GM18861 (cell line): Measurements from ENCODE around the gene EFNA5.

Experiments
- ATAC-seq: cut with Tn5 transposase; IDR thresholded peaks from one replicate; pipeline ENCODE4 v1.9.1; 2021; ENCODE audit not compliant: unreplicated experiment

The EFNA5 gene

DNA sequence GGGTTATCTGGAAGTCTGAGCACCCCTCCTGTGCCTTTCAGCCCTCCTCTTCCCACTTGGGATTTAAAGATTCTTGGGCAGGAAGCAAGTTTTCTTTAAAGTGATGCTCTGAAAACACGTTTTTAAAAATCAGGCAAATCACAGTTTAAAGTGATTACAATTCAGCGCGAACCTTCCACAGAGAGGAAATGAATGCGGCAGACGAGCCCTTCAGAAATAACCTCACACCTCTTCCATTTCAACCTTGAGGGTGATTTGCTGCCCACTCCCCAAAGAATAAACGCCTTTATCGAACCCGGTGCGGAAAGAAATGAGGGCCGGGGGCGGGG is 2.3 kb upstream of the EFNA5 start:
- ATAC-seq: no peak

DNA sequence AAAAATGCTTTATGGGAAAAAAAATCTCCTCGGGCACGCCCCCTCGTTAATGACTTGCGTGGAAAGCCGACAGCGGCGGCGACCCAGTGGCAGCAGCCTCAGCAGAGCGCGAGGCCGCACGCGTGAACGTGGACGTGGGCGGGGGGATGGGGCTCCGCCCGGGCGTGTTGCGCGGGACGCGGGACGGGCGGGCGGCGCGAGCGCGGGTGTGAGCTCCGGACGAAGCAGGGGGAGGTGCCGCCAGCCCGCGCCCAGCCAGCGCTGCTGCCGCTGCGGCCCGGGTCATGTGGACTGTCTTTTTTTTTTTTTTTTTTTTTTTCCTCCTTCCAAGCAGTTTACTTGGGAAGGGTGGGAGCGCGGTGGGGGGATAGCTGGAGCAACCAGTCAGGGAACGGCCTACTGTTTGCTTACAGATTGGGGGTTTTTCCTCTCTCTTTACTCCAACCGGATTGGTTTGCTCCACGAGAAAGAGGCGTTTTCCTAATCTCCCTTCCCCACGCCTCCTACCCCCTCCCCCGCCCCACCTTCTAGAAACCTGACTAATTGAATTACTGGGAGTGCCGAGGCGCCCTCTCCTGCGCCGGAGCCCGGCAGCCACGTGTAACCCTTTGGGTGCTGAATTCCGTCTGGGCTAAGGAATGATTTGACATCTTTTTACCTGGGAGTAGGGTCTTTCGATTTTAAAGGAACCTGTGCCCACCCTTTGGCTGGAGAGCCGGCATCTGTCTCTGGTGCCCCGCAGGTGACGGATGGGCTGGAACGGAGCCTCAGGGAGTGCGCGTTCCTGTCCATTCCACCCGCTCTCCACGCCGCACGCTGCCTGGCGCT is 1.7 kb upstream of the EFNA5 start:
- no peak for ATAC-seq

DNA sequence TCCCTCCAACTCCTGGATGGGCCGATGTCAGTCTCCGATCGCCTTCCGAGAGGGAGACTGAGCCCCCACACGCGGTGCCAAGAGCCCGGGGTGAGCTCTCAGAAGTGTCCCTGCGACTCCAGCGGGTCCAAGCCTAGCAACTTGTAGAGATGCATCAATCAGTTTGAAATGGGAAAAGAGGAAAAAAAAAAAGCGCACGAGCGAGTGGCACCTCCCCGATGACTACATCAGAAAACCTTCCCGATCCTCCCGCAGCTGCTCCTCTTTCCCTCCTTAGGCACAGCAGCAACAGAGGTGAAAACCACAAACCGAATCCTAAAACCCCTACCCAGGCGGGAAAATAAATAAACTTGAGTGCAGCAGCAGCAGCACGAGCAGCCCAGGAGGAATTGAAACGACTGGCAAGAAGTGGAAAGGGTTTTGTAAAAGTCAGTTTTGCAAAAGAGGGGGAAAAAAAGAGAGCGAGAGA is 1.0 kb upstream of the EFNA5 start:
- no peak for ATAC-seq

DNA sequence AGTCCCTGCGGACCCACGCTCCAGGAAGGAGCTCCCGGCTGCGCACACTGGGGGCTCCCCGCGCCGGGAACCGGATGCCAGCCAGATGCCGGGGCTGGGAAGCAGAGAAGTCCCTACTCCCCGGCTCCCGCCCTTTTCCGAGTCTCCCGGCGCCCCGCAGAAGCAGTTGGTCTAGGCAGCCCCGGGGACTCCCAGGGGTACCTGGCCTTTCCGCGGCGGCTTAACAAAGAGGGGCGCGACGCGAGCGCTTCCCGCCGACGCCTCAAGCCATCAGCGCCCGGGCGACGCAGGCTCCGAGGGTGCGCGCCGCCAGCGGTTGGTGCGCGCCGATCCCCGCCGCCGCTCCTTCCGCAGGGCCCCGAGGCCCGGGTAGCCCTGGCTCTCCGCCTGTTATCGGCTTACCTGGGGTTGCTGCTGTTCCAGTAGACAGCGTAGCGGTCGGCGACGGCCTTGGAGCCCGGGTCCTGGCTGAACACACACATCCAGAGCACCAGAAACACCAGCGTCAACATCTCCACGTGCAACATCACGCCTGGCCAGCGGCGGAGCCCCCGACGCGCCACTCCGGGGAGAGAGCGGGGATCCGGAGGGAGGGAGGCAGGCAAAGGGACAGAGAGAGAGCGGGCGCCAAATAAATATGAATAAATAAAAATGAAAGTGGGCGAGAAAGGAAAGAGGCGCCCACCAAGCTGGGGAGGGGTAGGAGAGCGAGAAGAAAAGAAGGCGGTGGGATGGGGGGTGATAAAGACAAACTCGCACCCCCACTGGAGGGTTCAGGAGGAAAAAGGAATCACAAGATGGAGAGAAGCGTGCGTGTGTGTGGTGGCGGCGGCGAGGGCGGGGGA is 428 bp downstream of the EFNA5 start:
- ATAC-seq: no peak

DNA sequence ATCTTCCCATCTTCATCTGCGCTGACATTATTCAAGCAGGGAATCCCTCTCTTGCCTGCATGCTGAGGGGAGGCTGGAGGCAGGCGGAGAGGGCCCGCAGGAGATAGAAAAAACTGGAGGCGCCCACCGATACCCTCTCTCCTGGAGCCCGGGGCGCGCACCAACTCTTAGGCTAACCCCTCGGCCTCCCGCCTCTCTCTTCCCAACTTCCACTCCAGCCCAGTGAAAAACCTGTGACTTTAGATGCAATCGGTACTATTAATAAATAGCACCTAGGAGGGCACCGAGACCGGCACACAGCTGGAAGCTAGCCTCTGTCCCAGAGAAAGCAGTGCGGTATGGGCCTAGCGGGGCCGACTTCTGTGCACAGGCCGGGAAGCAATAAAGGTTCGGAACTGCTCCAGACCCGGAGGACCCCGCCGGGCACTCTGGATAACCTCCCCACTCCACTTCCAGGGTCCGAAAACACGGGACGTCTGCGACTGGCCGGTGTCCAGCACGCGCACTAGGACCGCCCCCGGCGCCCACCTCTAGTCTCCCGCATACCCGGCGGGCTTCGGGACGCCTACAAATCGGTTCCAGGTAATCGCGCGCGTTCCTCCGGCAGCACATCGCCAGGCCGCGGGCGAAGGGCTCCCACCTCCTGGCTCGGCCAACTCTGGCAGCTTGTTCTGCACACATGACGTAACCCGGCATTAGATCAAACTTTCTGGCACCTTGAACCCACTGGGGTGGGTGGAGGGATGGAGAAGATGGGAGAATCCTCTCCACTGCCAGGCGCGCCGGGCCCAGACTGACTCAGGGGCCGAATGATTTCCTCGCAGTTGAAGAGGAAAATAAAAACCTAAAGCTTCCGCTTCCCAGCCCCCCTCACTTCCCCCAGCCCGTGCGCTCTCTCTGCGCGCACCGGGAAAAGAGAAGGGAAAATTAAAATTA is 1.4 kb downstream of the EFNA5 start:
- no peak for ATAC-seq

DNA sequence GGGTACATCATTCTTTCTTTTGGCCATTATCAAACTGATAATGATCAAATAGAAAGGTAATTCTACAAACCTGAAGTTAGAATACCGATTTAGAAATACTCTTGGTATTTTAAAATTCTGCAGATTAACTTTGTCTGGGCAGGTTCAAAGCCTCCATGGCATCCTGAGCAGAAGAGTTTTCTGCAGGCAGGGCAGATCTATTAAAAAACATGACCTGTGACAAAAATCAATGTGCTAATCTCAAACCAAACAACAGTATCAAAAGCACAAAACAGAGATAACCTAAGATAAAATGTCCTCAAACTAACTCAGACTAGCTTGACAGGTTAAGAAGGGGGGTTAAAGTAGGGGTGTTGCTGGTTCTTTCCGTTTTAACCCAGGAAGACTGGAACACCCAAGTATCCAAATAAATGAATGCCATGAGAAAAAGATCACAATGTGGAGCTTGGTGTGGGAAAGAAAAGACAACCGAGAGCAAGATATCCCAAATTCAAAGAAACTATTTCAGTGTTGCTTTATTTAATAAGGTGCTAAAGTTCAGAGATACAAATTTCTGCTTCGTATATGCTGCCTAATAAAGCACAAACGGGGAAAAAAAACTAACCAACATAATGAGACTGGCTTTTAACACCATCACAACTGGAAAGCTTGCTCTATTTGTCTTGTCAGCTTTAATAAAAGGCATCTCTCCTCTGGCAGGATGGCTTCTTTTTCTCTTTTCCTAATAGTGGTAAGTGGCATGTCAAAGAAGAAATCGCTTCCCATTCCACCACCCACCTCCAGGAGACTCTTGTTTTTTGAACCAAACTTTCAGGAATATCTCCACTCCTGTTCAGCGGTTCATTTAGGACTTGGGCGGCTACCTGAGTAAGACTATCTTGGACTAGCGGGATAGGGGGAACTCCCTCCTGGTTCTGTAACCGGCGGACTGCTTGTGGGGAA is 2.3 kb downstream of the EFNA5 start:
- ATAC-seq: no peak

DNA sequence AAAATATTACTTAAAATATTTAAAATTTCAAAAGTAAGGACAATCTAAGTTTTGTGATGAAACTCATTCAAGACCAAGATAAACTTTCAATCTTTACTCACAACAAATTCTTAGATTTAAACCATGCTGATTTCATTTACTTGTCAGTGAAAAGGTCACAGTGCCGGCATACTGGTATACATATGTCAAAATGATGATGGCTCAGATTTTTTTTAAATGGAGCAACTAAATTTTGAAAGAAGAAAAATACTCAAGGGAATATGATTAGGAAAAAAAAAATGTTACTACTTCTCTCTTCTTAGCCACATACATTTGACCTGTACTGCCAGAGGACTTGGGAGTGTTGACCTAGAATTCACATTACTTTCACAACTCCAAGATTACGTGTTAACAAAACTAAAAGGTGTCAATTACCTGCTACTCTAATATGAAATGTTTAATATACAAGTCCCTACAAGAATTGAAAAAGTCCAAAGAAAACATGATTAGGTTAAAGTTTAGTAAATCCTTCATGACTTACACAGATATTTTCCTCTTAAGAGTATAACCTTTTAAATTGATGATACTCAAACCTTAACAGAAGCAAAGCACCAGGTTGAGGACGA is 4.6 kb downstream of the EFNA5 start:
- ATAC-seq: no peak

DNA sequence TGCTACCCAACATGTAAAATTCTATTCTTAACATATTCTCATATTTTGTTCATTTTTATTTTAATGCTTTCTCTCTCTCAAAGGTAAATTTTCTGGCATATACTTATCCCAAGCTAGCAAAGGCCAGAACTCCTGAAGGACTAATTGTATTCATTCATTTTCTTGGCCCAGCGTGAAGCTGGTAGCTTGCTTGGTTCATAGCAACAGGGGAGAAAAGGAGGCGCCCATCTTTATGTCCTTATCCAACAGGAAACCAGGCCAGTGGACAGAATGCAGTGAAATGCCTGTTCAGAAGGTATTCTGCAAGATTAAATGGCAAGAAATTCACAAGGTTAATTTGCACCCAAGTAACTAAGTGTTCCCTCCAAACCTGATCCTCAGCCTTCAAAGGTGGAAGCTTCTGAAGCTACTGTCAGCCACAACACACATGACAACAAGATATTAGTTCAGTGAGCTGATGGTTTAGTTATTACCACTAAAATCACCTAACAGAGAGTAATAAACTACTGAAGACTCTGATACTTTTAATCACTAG is 5.6 kb downstream of the EFNA5 start:
- no peak for ATAC-seq

DNA sequence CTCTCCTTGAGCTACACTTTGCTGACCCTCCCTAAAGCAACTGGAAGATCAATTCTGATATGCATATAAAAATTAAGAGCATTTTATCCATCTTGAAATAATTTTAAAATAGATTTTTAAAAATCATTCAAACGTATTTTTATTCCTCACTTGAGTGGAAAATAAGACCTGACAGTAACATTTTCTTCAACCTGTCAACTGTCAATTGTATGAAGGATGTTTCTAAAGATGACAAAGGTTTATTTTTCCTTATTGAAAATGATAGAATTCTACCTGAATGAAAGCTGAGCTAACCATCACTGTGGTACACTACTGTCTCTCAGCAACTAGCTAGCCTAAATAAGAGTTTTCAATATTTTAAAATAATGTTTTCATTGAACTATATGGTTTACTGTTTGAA is 7.0 kb downstream of the EFNA5 start:
- ATAC-seq: no peak

DNA sequence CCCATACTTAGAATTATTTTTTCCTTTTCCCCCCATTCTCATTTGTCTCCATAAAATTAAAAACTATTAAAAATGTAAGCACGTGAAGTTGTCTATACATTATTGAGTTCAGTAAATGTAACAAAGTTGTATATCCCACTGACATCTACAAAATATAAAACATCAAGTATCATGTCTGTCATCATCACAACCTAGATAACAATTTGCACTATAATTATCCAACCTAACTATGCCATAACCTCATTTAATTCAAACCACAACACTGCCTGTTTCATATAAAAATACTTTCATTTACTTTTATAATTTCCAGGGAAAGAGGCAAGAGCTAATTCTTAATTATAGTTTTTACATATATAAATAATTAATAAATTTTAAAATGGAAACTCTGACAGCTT is 9.1 kb downstream of the EFNA5 start:
- ATAC-seq: no peak

DNA sequence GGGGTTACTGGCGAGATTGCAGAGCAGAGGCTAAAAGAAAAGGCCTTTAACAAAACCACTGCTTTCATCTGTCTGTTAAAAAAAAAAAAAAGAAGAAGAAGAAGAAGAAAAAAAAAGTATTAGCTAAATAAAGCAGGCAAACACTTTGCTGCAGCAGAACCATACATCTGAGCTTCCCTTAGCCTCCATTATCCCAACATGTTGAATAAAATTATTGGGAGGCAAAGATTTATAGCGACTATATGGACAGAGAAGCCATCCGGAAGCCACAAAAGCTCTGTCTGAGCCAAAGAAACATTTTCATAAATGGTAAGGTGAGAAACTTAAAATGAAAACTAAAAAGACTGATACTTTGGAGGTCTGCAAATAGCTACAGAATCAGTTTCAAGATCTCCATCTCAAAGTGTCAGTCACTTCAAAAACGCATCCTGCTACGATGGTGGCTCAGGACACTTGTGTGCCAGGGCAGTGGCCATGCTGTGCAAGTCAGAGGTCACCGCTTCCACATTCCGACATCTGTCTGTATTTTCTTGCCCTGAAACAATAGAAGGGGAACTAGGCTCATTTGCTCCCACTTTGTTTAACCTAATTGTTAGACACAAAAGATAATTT is 9.6 kb downstream of the EFNA5 start:
- ATAC-seq: no peak

DNA sequence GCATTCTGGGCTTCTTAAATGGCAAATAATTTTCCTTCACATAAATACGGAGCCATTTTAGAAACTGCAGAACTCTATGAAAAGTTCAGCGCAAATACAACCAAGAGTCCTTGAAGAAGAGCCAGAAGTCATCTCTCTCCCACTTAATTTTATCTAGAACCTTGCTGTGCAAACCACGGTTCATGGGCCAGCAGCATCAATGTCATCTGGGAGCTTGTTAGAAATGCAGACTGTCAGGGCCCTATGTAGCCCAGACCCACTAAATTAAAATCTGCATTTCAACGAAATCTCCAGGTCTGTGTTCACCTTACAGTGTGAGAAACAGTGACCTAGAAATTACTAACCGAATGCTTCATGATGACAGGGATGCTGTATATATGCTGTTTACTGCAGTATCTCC is 12.2 kb downstream of the EFNA5 start:
- no peak for ATAC-seq

DNA sequence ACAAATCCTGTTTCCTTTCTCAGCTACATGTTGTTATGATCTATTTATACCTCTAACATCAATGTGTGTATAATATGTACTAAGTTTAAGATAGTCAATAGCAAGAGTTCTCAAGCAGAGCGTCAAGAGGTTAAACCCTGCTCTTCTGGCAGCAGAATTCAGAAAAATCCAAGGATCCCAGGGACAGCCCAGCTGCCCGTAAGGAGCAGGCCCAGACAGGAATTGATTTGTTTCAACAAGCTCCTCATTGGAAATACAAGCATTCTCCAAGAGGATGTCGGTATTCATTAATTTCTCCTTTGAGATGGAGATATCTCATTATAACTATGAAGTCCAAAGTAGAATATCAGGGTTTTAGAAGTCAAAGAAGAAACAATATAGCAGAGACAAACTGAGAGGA is 14.9 kb downstream of the EFNA5 start:
- no peak for ATAC-seq

DNA sequence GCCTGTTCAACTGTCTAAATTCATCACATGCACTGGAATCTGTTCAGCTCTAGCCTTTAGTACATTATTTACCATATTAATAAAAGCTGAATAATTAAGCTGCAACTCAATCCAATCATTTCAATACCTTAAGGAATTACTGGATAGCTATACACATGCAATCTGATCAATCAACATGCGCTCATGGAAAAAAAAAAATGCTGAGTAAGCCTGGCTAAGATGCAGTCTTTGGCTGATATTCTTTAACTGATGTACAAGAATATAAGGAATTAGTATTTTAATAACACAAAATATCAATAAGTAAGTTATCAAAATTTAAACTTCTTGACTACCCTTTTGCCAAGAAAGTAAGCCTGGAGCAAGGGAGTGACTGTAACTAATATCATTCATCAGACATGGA is 15.9 kb downstream of the EFNA5 start:
- no peak for ATAC-seq

DNA sequence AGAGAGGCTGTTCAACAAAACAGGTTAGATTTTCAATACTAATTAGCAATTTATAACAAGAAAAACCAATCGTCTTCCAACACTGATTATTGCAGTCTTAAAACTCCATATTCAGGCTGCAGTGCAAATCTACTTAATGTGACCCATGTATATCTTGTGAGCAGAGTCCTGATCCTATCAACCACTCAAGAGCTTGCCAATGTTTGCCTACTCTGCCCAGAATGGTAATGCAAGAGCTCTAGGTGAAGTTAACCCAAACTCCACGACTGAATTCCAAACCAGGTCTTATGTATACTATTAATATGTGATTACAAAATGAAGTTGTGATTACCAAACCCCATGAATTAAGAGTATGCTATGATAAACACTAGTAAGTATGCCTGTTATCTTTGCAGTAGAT is 17.1 kb downstream of the EFNA5 start:
- ATAC-seq: no peak

DNA sequence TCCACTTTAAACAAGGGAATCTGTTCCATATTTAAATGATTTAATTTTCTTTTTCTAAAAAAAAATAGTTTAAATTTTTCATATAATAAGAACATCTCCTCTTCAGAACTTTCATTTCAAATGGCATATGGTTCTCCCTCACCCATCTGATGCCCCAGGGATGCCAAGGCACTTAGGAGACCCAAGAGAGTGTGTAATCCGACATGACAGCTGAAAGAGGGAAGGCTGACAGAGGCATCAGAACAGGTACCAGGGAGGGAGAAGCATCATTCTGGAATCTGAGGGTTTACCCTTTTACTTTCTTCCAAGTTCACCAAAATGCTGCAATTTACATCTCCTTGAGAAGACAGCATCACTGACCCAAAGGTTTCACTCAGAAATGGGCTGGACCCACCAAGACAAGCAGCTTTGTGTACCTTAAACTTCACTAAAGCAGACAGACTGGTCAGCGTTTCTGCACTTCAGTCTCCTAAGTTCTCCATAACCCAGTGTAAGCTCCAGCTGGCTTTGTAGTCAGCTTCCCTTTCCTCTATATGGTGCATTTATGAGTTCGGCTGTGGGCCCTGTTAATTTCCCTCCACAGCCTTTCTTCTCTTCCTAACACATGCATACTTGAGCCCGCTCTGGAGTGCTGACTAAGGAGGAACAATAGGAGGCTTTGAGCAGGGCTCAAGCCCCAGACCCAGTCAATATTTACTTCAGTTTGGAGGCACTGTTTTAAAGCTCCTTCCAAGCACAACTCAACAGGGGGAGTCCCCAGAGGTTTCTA is 17.7 kb downstream of the EFNA5 start:
- ATAC-seq: no peak

DNA sequence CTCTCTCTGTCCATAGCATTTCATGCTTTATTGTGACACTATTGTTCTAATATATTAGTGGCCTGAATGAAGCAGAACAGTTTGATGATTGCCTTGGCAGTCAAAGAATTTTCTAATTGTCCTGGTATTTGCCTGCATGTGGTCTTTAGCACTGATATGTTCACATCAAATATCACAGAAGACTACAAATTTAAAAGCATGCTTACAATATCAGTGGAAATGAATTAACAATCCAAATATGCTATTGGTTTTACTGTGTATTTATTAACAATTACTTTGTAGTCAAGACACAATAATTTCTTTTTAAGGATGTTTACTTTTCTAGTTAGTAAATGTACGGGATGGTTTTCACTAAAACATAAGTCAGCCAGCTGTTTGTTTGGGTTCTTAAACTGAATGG is 18.3 kb downstream of the EFNA5 start:
- no peak for ATAC-seq

DNA sequence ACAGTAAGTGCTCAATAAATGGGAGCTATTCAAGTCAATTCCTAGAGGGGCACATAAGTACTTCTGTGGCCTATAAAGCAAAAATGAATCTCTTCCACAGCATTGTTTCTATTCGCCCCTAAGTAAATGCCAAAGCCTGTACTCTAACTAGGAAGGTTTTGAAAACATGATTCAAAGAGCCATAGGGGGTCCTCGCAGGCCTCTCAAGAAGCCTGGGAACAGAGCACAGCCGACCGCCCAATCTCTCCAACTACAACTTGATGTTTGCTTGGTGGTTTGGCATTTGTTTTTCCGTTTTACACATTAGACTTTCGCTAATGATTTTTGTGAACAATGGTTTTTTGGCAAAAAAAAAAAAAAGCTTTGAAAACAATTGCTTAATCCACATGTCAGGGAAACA is 19.4 kb downstream of the EFNA5 start:
- ATAC-seq: no peak
